ENCODE data around the gene DOK4. TPM values are rescaled to one million over a fixed set of nuclear protein-coding genes. Genes with fewer than 3 reads are reported as not detected.

Gene DOK4
- total RNA-seq, 1 experiment from 2014 or later: 13.0 TPM

DNA sequence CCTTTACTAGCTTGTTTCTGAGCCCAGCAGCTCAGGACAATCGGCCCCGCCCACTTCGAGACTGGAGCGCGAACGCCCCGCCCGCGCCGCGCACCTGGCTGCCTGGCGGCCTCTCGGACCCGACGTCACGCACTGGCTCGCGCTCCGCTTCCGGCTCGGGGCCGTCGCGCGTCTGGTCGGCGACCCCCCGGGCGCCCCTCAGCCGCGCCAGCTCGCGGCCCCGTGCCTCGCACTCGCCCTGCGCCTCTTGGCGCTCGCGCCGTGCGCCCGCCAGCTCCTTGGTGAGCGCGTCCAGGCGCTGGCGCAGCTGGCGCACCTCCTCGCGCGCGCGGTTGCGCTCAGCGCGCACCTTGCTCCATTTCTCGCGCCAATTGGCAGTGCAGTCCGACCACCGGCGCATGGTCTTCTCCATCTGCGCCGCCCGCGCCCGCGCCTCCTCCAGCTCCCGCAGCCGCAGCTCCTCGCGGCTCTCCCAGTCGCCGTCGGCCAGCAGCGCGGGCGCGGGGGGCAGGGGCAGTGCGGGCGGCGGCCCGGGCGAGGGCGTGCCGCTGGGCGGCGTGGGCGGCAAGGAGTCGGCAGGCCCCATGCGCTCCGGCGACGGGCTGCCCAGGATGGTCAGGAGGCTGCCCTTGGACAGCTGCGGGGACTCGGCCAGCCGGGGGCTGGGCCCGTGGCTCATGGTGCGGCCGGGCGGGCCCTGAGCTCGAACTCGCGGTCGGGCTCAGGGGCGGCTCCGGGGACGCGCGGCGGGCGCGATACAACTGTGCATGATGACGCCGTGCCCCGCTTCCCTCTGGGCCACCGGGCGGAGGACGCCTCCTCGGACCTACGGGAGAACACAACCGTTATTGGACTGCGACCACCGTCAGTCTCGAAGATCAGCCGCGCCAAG is 42.5 kb upstream of the DOK4 start:
- H3K36me3 ChIP-seq: no peaks in the 10 kb centered on the region
- no peak for DNase-seq
- no peaks in the 10 kb centered on the region for H3K27me3 ChIP-seq
- H3K27ac ChIP-seq: no peak overlapping the region
- H3K9me3 ChIP-seq (replicated peaks): no peaks in the 10 kb centered on the region
- peaks cover under 1% of the 10 kb centered on the region; the same call in 1 of the 2 replicates for H3K4me1 ChIP-seq
- H3K4me3 ChIP-seq: no peak overlapping the region

DNA sequence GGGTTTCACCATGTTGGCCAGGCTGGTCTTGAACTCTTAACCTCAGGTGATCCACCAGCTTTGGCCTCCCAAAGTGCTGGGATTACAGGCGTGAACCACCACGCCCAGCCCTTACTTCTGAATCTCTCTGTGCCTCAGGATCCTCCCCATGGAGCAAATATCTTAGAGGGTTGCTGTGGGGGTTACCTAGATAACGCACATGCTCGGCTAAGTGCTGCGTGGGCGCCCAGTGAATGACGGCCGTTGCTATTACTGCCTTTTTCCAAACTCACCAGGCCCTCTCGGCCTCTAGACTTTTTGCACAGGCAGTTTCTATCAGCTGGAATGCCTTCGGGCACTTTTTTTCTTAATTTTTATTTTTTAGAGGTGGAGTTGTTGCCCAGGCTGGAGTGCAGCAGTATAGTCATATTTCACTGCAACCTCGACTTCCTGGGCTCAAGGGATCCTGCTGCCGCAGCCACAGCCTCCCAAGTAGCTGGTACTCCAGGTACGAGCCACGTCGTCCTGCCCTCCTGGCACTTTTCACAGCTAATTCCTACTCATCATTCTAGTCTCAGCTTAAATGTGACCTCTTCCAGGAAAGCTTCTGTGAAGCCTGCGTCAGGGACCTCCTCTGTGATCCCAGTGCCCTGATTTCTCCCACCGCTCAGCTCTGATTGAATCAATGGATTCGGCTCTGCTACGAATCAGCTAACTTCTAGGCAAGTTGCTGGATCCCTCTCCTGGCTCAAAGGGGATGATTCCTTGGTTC is 41.5 kb upstream of the DOK4 start:
- H3K36me3 ChIP-seq: no peaks in the 10 kb centered on the region
- DNase-seq: no peak
- no peak overlapping the region for H3K27ac ChIP-seq
- no peaks in the 10 kb centered on the region for H3K4me1 ChIP-seq
- H3K27me3 ChIP-seq: no peaks in the 10 kb centered on the region
- H3K9me3 ChIP-seq (replicated peaks): no peaks in the 10 kb centered on the region
- no peak overlapping the region for H3K4me3 ChIP-seq

DNA sequence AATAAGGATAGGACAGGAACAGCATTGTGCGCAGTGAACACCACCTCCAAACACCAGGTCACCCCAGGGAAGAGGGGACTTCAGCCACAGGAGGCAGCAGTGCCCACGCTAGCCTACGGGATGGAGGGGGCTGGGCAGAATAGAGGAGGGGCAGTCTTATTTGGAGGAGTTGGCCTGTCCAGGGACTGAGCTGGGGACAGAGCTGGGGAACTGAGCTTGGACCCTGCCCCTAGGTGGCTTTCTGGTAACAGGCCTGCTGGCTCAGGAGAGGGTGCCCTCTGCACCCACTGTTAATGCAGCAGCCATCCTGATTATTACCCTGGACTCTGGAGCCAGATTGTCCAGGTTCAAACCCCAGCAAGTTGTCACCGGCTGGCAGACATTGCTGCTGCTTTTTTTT is 40.7 kb upstream of the DOK4 start:
- H3K27me3 ChIP-seq: no peaks in the 10 kb centered on the region

DNA sequence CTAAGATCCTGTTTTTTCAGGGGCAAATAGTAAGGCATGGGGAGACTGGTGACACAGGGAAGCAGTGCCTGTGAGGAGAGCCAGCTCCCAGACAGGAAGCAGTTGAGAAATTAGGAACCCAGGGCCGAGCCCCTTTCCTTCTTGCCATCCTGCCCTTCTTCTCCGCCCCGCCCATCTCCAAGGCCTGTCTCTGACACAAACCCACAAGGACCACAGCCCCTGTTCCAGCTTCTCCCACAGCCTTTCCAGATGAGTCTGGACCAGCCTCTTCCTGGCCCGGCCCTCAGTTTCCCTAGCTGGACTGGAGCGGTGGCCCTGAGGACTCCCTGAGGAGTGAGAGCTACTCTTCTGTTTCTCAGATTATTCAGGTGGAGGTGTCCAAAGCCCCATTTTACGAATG is 40.2 kb upstream of the DOK4 start:
- H3K36me3 ChIP-seq: no peaks in the 10 kb centered on the region
- no peaks in the 10 kb centered on the region for H3K27me3 ChIP-seq
- no peak overlapping the region for H3K4me3 ChIP-seq
- no peaks in the 10 kb centered on the region for H3K4me1 ChIP-seq
- H3K27ac ChIP-seq: no peak overlapping the region
- no peak for DNase-seq
- no peaks in the 10 kb centered on the region for H3K9me3 ChIP-seq (replicated peaks)

More for the DNA sequence above, 40.7 kb upstream of the DOK4 start:
- DNase-seq: no peak
- Histone ChIP-seq H3K4me1 (no peaks in the 10 kb centered on the region), H3K9me3 (replicated peaks) (no peaks in the 10 kb centered on the region), H3K27ac (no peak overlapping the region), H3K4me3 (no peak overlapping the region), H3K36me3 (no peaks in the 10 kb centered on the region)

DNA sequence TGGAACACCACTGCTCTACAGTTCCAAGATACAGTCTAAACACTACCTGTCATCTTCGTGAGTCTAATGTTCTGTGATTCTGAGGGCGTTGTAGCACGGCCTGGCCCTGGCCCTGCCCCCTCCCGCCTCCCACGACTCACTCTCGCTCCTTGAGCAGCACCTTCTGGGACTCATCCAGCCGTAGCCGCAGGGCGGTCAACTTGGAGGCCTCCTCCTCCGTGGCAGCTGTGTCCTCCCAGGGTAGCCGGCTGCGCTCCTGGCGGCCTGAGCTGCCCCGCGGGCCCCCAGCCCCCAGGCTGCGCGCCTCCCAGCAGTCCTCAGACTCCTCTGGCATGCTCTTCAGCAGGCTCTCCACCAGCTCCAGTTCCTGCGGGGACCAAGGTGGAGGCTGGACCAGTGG is 39.5 kb upstream of the DOK4 start:
- H3K27ac ChIP-seq: no peak overlapping the region
- H3K27me3 ChIP-seq: no peaks in the 10 kb centered on the region
- DNase-seq: peak; percentile 36 to 40
- no peaks in the 10 kb centered on the region for H3K9me3 ChIP-seq (replicated peaks)
- H3K4me3 ChIP-seq: no peak overlapping the region
- H3K4me1 ChIP-seq: no peaks in the 10 kb centered on the region
- no peaks in the 10 kb centered on the region for H3K36me3 ChIP-seq

DNA sequence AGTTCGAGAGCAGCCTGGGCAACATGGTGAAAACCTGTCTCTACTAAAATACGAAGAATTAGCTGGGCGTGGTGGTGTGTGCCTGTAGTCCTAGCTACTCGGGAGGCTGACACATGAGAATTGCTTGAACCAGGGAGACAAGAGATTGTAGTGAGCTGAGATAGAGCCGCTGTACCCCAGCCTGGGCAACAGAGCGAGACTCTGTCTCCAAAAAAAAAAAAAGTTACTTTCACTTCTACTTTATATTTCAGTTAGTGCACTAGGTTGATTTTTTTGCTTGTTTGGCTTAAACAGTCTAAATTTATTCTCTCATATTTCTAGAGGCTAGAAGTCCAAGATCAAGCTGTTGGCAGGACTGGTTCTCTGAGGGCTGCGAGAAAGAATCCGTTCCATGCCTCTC is 36.7 kb upstream of the DOK4 start:
- H3K4me3 ChIP-seq: no peak overlapping the region
- no peak for DNase-seq

DNA sequence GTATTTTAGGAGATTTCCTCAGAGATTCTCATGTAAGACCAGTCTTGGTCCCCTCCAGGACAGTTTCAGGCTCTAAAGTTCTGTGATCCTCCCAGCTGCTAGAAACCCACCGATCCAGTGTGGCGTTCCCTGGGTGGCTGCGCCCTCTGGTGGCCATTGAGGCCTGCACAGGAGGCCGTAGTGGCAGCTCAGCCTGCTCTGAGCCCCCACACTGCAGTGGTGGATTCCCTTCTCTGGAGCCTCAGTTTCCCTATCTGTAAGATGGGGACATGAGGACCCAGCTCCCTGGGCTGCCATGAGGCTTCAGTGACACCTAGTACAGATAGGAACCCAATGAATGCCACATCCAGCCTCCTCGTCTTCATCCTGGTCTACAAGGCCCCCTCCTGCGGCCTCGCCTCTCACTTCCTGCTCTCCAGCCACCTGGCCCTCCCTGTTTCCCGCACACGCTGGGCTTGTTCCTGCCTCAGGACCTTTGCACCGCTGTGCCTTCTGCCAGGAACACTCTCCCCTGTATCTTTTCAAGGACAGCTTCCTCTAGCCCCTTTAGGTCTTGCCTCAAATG is 33.6 kb upstream of the DOK4 start:
- Histone ChIP-seq H3K4me3 (no peak overlapping the region), H3K27ac (no peak overlapping the region), H3K27me3 (no peaks in the 10 kb centered on the region), H3K36me3 (no peaks in the 10 kb centered on the region), H3K9me3 (replicated peaks) (no peaks in the 10 kb centered on the region), H3K4me1 (no peaks in the 10 kb centered on the region)
- peak; percentile 77 to 88 for DNase-seq

More for the DNA sequence above, 36.7 kb upstream of the DOK4 start:
- H3K4me1 ChIP-seq: no peaks in the 10 kb centered on the region
- H3K36me3 ChIP-seq: no peaks in the 10 kb centered on the region
- no peaks in the 10 kb centered on the region for H3K27me3 ChIP-seq
- H3K9me3 ChIP-seq (replicated peaks): no peaks in the 10 kb centered on the region
- H3K27ac ChIP-seq: no peak overlapping the region

DNA sequence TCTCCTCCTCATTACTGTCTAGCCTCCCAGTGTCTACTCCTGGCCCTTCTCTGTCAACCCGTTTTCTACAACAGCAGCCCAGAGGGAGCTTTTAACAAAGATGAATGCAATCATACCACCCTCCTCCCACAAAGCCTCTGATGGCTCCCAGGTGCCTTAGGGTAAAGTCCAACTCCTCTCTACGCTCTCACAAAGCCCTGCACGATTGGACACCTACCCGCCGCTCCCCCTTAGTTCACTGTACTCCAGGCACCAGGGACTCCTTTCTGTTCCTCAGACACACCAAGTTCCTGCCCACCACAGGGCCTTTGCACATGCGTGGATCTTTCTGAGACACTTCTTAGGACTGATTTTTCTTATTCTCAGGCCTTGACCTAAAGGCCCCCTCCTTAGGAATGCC is 32.6 kb upstream of the DOK4 start:
- H3K27ac ChIP-seq: no peak overlapping the region
- H3K9me3 ChIP-seq (replicated peaks): no peaks in the 10 kb centered on the region
- H3K4me3 ChIP-seq: no peak overlapping the region
- H3K4me1 ChIP-seq: no peaks in the 10 kb centered on the region
- no peaks in the 10 kb centered on the region for H3K27me3 ChIP-seq
- no peaks in the 10 kb centered on the region for H3K36me3 ChIP-seq
- no peak for DNase-seq

DNA sequence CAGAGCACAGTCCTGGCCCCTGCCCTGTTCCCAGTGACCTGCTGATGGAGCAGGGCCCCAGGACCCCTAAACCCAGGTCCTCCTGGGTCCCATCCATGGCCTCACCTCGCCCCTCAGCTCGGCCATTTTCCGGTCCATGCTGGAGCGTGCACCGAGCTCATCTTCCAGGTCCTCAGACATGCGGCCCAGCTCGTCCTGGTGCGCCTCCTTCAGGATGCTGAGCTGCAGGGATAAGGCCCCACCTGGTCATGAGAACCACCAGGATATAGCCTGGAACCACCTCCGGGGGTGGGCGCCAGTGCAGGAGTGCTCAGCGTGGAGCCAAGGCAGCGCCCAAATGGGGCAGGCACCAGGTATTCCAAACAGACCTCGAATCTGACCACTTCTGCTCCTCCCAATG is 32.2 kb upstream of the DOK4 start:
- no peaks in the 10 kb centered on the region for H3K9me3 ChIP-seq (replicated peaks)
- H3K36me3 ChIP-seq: no peaks in the 10 kb centered on the region
- DNase-seq: no peak
- no peak overlapping the region for H3K27ac ChIP-seq
- H3K4me3 ChIP-seq: no peak overlapping the region
- no peaks in the 10 kb centered on the region for H3K4me1 ChIP-seq
- no peaks in the 10 kb centered on the region for H3K27me3 ChIP-seq

DNA sequence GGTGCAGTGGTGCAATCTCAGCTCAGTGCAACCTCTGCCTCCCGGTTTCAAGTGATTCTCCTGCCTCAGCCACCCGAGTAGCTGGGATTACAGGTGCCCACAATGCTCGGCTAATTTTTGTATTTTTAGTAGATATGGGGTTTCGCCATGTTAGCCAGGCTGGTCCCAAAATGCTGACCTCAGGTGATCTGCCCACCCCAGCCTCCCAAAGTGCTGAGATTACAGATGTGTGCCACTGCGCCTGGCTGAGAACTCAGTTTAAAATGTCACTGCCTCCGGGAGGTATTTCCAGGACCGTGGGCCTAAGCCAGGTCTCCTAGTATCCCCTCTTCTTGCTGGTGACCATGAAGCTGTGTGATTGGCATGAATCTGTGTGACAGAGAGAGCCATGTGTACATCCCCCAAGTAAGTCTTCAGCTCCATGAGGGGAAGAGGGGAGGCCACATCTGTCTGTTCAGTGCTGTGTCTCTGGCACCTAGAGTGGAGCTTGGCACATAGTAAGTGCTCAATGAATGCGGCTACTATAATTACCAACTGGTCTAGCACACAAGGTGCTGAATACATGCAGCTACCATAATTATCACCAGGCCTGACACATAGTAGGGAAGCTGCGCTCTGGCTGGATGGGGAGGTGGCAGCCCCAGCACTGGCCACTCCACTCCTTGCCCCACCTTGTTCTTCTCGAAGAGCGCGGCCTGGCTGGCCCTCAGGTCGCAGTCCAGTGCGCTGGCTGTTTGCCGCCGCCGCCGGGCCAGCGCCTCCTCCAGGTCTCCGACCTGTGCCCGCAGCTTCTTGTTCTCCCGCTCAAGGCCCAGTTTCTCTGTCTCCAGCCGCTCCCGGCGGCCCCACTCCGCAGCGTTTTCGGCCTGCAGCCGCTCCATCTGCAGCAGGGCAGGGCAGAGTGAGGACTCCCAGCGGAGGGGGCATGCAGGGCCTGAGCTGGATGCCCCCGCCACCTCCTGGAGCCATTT is 31.4 kb upstream of the DOK4 start:
- Histone ChIP-seq H3K36me3 (no peaks in the 10 kb centered on the region), H3K27me3 (no peaks in the 10 kb centered on the region), H3K9me3 (replicated peaks) (no peaks in the 10 kb centered on the region), H3K4me1 (no peaks in the 10 kb centered on the region), H3K4me3 (no peak overlapping the region), H3K27ac (no peak overlapping the region)
- DNase-seq: no peak

DNA sequence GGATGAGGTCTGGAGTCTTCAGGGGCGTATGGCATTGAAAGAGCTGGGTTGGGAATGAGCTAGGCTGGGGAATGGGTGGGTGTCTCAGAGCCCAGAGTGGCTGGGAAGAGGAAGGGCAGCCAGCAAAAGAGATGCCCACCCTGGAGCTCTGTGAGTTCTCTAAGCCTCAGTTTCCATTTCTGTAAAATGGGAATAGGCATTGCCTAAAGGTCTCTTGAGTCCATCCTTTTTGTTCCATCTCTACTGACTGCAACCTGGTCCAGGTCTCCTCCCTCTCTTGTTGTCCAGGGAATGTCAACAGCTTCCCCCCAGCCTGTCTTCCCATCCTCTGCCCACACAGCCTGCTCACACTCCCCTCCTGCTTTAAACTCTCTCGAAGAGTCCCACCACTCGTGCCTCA is 30.5 kb upstream of the DOK4 start:
- Histone ChIP-seq H3K4me3 (no peak overlapping the region), H3K27ac (no peak overlapping the region), H3K9me3 (replicated peaks) (no peaks in the 10 kb centered on the region), H3K4me1 (no peaks in the 10 kb centered on the region), H3K27me3 (no peaks in the 10 kb centered on the region), H3K36me3 (no peaks in the 10 kb centered on the region)
- DNase-seq: no peak

DNA sequence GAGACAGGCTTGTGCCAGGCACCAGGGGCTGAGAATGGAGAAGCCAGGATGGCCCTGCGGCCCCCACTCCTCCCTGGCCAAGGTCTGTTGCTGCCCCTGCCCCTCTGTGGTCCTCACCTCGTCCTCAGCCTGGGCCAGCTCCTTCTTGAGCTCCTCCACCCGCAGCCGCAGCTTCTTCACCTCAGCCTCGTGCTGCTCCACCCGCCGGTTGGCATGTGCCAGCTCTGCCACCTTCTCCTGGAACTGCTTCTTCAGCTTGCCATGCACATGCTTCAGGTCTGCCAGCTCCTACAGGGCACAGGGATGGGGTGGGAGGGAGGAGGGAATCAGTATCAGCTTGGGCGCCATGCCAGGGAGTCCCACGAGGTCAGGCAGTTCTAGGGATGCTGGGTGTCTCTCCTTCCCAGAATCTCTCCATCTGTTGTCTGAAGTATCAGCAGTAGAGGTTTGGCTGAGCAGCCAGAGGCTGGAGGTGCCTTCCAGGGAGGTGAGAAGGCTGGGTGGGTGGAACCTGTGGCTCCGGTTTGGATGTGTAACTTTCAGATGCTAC is 30.0 kb upstream of the DOK4 start:
- Histone ChIP-seq H3K27me3 (no peaks in the 10 kb centered on the region), H3K4me1 (no peaks in the 10 kb centered on the region), H3K4me3 (no peak overlapping the region), H3K9me3 (replicated peaks) (no peaks in the 10 kb centered on the region), H3K36me3 (no peaks in the 10 kb centered on the region), H3K27ac (no peak overlapping the region)
- no peak for DNase-seq

DNA sequence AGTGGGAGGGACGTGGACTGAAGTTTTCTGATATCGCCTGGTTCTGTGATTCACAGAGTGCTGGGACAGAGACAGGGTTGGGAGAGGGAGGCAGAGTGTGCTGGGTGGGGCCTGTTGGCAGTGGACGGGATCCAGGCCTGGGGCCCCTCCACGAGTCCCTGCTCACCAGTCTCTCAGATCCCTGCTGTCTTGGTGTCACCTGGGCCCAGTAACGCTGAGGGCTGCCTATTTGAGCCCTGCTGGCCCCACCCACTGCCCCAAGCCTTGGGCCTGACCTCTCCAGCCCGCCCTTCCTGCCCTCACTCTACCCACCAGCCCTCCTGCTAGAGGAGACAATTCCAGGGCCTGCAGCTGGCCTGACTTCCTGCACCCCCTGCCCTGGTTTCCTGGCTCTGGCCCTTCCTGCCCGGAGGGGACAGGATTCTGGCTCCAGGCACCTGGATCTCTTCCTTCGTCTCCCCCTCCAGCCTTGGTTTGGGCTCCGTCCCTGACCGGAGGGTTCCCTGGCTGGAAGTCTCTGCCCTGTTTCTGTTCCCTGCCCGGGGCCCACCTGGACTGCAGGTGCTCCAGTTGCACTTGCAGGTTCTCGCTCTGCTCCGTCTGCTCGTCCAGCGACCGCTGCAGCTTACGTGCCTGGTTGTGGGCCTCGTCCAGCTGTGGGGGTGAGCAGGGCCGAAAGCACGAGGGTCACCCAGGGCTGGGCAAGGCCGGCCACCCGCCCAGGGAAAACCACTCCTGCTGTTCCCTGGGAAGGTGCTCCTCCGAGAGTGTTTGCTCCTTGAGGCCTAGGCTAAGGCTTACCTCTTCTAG is 28.7 kb upstream of the DOK4 start:
- H3K4me1 ChIP-seq: no peaks in the 10 kb centered on the region
- no peaks in the 10 kb centered on the region for H3K27me3 ChIP-seq
- H3K27ac ChIP-seq: no peak overlapping the region
- H3K36me3 ChIP-seq: no peaks in the 10 kb centered on the region
- H3K9me3 ChIP-seq (replicated peaks): no peaks in the 10 kb centered on the region
- H3K4me3 ChIP-seq: no peak overlapping the region
- no peak for DNase-seq

All from SJCRH30 (cell line).